Lower leg skin (tissue), 4 donors: ENCODE data around the gene DRC7. TPM values are rescaled to one million over a fixed set of nuclear protein-coding genes. Genes with fewer than 3 reads are reported as not detected.

ENCODE experiments used
- DNase-seq, 2 donors: peaks; one replicate each; pipeline ENCODE4 v3.0.0-alpha.2; 2019; ENCODE audit warnings: low spot score in 2 of 2
- H3K4me3 ChIP-seq: fragments of 200-600 bp; sonication (generic); 2 replicates; pipeline ENCODE4 v1.5.1; 2017; ENCODE audit warnings: mild to moderate bottlenecking, low read depth; ENCODE audit not compliant: poor library complexity, severe bottlenecking
- POLR2A ChIP-seq, 2 donors: fragments of 450-650 bp; IDR thresholded peaks; one replicate each; pipeline ENCODE4 v1.6.1; 2016 to 2017; ENCODE audit warnings: antibody characterized with exemption in 2 of 2, mild to moderate bottlenecking in 1 of 2, moderate library complexity in 1 of 2
- WGBS, 2 donors: methylation state at CpG; one replicate each; pipeline ENCODE4 v1.1.5; 2018; 5-methylcytosine and 5-hydroxymethylcytosine counted together
- intact Hi-C: fragments of 100-400 bp; cut with DNase I; formaldehyde crosslinking; loops from one replicate; pipeline ENCODE4 v1.15.0; 2023; ENCODE audit warnings: low total_unique reads
- total RNA-seq, 4 donors: library from RNA; depleted of rRNA; stranded (reverse); fragments of >200 nt; gene quantifications; one replicate each; pipeline ENCODE4 v1.1.0, GENCODE V29; 2016
- TF ChIP-seq, protein P1 (sequence below), 3 donors: fragments of 450-650 bp; IDR thresholded peaks; one replicate each; pipeline ENCODE4 v1.5.1; 2016; ENCODE audit warnings: antibody characterized with exemption in 3 of 3, mild to moderate bottlenecking in 3 of 3, moderate library complexity in 2 of 3

DRC7 gene
- total RNA-seq, 4 donors from 2014 or later = not detected

- no peak for DNase-seq
- intact Hi-C loops = no loop called here
- H3K4me3 ChIP-seq = no peak overlapping the region
- TF ChIP-seq POLR2A (IDR thresholded peaks at IDR 0.05) = no peak
- TF ChIP-seq, protein P1, sequence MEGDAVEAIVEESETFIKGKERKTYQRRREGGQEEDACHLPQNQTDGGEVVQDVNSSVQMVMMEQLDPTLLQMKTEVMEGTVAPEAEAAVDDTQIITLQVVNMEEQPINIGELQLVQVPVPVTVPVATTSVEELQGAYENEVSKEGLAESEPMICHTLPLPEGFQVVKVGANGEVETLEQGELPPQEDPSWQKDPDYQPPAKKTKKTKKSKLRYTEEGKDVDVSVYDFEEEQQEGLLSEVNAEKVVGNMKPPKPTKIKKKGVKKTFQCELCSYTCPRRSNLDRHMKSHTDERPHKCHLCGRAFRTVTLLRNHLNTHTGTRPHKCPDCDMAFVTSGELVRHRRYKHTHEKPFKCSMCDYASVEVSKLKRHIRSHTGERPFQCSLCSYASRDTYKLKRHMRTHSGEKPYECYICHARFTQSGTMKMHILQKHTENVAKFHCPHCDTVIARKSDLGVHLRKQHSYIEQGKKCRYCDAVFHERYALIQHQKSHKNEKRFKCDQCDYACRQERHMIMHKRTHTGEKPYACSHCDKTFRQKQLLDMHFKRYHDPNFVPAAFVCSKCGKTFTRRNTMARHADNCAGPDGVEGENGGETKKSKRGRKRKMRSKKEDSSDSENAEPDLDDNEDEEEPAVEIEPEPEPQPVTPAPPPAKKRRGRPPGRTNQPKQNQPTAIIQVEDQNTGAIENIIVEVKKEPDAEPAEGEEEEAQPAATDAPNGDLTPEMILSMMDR (IDR thresholded peaks at IDR 0.05) = no peak
- 79 to 83% methylated on average over 7 of the region's 7 CpGs for WGBS, 2 donors
These were observed 28.6 kb downstream of the DRC7 start for GRCh38 chr16:57723170-57723569.

DNA sequence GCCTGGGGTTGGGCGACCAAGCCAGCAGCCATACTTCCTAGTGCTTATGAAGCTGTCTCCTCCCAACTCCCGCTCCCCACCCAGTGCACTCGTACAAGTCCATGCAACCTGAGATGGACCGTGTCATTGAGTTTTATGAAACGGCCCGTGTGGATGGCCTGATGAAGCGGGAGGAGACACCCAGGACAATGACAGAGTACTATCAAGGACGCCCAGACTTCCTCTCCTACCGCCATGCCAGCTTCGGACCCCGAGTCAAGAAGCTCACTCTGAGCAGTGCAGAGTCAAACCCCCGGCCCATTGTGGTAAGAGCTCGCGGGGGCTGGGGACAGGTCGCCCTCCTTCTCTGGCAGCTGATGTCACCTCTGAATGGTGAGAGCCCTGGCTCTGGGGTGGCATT, 29.9 kb downstream of the DRC7 start:
- H3K4me3 ChIP-seq = no peak overlapping the region
- TF ChIP-seq, protein P1 (IDR thresholded peaks at IDR 0.05) = no peak
- no peak for TF ChIP-seq POLR2A (IDR thresholded peaks at IDR 0.05)
- 78 to 88% methylated on average over 15 of the region's 15 CpGs for WGBS, 2 donors
- intact Hi-C loops = no loop called here
- DNase-seq = no peak

- intact Hi-C loops = no loop called here
- no peak for DNase-seq
- 62 to 66% methylated on average over 5 of the region's 5 CpGs for WGBS, 2 donors
- no peak overlapping the region for H3K4me3 ChIP-seq
- TF ChIP-seq, protein P1 (IDR thresholded peaks at IDR 0.05) = no peak
- no peak for TF ChIP-seq POLR2A (IDR thresholded peaks at IDR 0.05)
These were observed 30.5 kb downstream of the DRC7 start for GRCh38 chr16:57725151-57725550.

DNA sequence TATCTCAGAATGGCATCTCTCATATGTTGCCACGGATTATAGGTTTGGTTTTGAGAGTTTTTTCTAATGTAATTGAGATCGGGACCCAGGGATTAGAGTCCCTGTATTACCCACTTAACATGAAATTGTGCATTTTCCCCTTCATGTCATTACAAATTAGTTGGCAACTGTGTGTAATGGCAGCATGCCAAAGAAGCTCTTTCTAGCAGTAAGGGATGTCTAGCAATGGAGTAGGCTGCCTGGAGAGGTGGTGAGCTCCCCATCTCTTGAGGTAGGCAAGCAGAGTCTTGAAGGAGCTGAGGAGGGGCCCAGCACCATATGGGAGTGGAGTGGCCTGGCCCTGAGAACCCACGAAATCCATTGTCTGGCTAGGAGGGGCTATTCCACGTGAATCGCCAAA, 30.9 kb downstream of the DRC7 start:
- WGBS, 2 donors = 75 to 76% methylated on average over 5 of the region's 5 CpGs
- no peak for DNase-seq
- intact Hi-C loops = no loop called here
- TF ChIP-seq, protein P1 (IDR thresholded peaks at IDR 0.05) = no peak
- TF ChIP-seq POLR2A (IDR thresholded peaks at IDR 0.05) = no peak
- H3K4me3 ChIP-seq = no peak overlapping the region

DNA sequence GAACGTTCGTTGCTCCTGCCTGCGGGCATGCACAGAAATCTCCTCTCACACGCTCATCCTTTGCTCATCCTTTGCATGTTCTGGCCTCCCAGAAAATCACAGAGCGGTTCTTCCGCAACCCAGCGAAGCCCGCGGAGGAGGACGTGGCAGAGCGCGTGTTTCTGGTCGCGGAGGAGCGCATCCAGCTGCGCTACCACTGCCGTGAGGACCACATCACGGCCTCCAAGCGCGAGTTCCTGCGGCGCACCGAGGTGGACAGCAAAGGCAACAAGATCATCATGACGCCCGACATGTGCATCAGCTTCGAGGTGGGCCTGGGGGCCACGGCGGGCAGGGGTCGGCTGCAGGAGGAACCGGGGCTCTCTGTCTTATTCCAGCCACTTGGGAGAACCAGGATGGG, 31.4 kb downstream of the DRC7 start:
- H3K4me3 ChIP-seq = no peak overlapping the region
- intact Hi-C loops = no loop called here
- TF ChIP-seq, protein P1 (IDR thresholded peaks at IDR 0.05) = no peak
- no peak for TF ChIP-seq POLR2A (IDR thresholded peaks at IDR 0.05)
- DNase-seq = no peak
- WGBS, 2 donors = 89 to 91% methylated on average over 27 to 30 of the region's 30 CpGs

- 83 to 85% methylated on average over 7 of the region's 7 CpGs for WGBS, 2 donors
- intact Hi-C loops = no loop called here
- no peak for DNase-seq
- no peak overlapping the region for H3K4me3 ChIP-seq
- TF ChIP-seq POLR2A (IDR thresholded peaks at IDR 0.05) = no peak
- TF ChIP-seq, protein P1 (IDR thresholded peaks at IDR 0.05) = no peak
These were observed 31.9 kb downstream of the DRC7 start for GRCh38 chr16:57726433-57726947.
